ENCODE data around the gene KLHL2.

DNA sequence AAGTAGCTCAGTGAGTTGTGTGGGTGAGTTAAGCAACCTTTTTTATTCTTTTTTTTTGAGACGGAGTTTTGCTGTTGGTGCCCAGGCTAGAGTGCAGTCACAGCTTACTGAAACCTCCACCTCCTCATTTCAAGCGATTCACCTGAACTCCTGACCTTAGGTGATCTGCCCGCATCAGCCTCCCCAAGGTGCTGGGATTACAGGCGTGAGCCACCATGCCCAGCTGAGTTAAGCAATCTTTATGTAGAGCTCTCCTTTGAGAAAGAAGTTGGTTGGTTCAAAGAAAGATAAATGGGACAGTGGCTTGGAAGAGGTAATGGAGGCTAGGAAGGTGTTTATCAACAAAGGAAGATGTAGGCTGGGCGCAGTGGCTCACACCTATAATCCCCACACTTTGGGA, 123.3 kb downstream of the KLHL2 start:
- TF ChIP-seq POLR2AphosphoS5 (IDR thresholded peaks at IDR 0.05; ENCODE audit: borderline replicate concordance, low read depth, low read length) = no peak
- no peak for TF ChIP-seq FOXP2 (optimal IDR thresholded peaks at IDR 0.05; ENCODE audit: control extremely low read depth, extremely low read length, insufficient read depth)
- TF ChIP-seq EZH2 (IDR thresholded peaks at IDR 0.05) = no peak
